HEK293T (cell line): ENCODE results near the gene PDE3A.

ENCODE experiments used
- CTCF ChIA-PET: fragments of 350-600 bp; formaldehyde crosslinking; extraction: SDS; loops from one replicate; lab custom pipeline; 2021; ENCODE audit warnings: antibody characterized with exemption, inconsistent platforms; lab: Yijun Ruan, JAX
- POLR2A ChIA-PET: fragments of 350-600 bp; formaldehyde crosslinking; extraction: SDS; loops from one replicate; lab custom pipeline; 2020; ENCODE audit warnings: antibody characterized with exemption, inconsistent platforms; lab: Yijun Ruan, JAX
- DNase-seq: peaks from one replicate; pipeline ENCODE4 v3.0.0; 2012; ENCODE audit warnings: mixed read lengths; ENCODE audit errors: extremely low spot score
- ARNT ChIP-seq: fragments of 450-650 bp; IDR thresholded peaks from 2 replicates; pipeline ENCODE4 v1.6.1; 2017; ENCODE audit warnings: mild to moderate bottlenecking
- BHLHE40 ChIP-seq: fragments of 450-650 bp; IDR thresholded peaks from 2 replicates; pipeline ENCODE4 v1.6.1; 2016; ENCODE audit warnings: mild to moderate bottlenecking, moderate library complexity, borderline replicate concordance
- CTBP1 ChIP-seq: fragments of 450-650 bp; IDR thresholded peaks from 2 replicates; pipeline ENCODE4 v1.6.1; 2016; ENCODE audit warnings: borderline replicate concordance
- ELF4 ChIP-seq: fragments of 450-650 bp; IDR thresholded peaks from 2 replicates; pipeline ENCODE4 v1.6.1; 2017; ENCODE audit warnings: antibody characterized with exemption
- FOXA1 ChIP-seq: fragments of 450-650 bp; IDR thresholded peaks from 2 replicates; pipeline ENCODE4 v1.6.1; 2016; ENCODE audit warnings: mild to moderate bottlenecking
- FOXK2 ChIP-seq: fragments of 450-650 bp; IDR thresholded peaks from 2 replicates; pipeline ENCODE4 v1.6.1; 2016; ENCODE audit warnings: mild to moderate bottlenecking
- FOXM1 ChIP-seq: fragments of 450-650 bp; IDR thresholded peaks from 2 replicates; pipeline ENCODE4 v1.6.1; 2017; ENCODE audit warnings: mild to moderate bottlenecking, borderline replicate concordance
- HDGF ChIP-seq: fragments of 450-650 bp; IDR thresholded peaks from 2 replicates; pipeline ENCODE4 v1.6.1; 2017; ENCODE audit warnings: antibody characterized with exemption, borderline replicate concordance
- L3MBTL2 ChIP-seq: fragments of 450-650 bp; conservative IDR thresholded peaks from 2 replicates; pipeline ENCODE4 v1.6.1; 2016; ENCODE audit warnings: mild to moderate bottlenecking
- LEF1 ChIP-seq: fragments of 450-650 bp; IDR thresholded peaks from 2 replicates; pipeline ENCODE4 v1.6.1; 2017; ENCODE audit warnings: mild to moderate bottlenecking, borderline replicate concordance
- NFRKB ChIP-seq: fragments of 450-650 bp; IDR thresholded peaks from 2 replicates; pipeline ENCODE4 v1.6.1; 2016; ENCODE audit warnings: mild to moderate bottlenecking, moderate library complexity
- SP1 ChIP-seq: fragments of 450-650 bp; IDR thresholded peaks from 2 replicates; pipeline ENCODE4 v1.6.1; 2017
- SUZ12 ChIP-seq: fragments of 450-650 bp; IDR thresholded peaks from 2 replicates; pipeline ENCODE4 v1.6.1; 2016; ENCODE audit warnings: mild to moderate bottlenecking
- TARDBP ChIP-seq: fragments of 450-650 bp; IDR thresholded peaks from 2 replicates; pipeline ENCODE4 v1.6.1; 2016
- ZNF384 ChIP-seq: fragments of 450-650 bp; IDR thresholded peaks from 2 replicates; pipeline ENCODE4 v1.6.1; 2016
- TF ChIP-seq, protein P1 (sequence below): fragments of 450-650 bp; IDR thresholded peaks from 2 replicates; pipeline ENCODE4 v1.6.1; 2016

The PDE3A gene

GRCh38 chr12:20453756-20454310 lies 85.5 kb downstream of the PDE3A start:
- CTCF ChIA-PET = no interaction called here

GRCh38 chr12:20455001-20455706 lies 86.8 kb downstream of the PDE3A start:
- ChIA-PET CTCF (no interaction called here), POLR2A (no interaction called here)
- TF ChIP-seq SP1 (no peak), FOXK2 (no peak), CTBP1 (no peak), NFRKB (no peak), TARDBP (no peak), FOXM1 (no peak), LEF1 (no peak), ZNF384 (no peak), L3MBTL2 (no peak), ELF4 (no peak), SUZ12 (no peak), FOXA1 (no peak), BHLHE40 (no peak), ARNT (no peak)
- no peak for DNase-seq

More at GRCh38 chr12:20453756-20454310, 85.5 kb downstream of the PDE3A start:
- POLR2A ChIA-PET = no interaction called here
- no peak for DNase-seq
- TF ChIP-seq FOXK2 (no peak), FOXM1 (no peak), HDGF (no peak), L3MBTL2 (no peak), SP1 (no peak), SUZ12 (no peak), BHLHE40 (no peak), CTBP1 (no peak), TARDBP (no peak), NFRKB (no peak), ELF4 (no peak), ZNF384 (no peak), LEF1 (no peak), FOXA1 (no peak), ARNT (no peak)
- TF ChIP-seq, protein P1, sequence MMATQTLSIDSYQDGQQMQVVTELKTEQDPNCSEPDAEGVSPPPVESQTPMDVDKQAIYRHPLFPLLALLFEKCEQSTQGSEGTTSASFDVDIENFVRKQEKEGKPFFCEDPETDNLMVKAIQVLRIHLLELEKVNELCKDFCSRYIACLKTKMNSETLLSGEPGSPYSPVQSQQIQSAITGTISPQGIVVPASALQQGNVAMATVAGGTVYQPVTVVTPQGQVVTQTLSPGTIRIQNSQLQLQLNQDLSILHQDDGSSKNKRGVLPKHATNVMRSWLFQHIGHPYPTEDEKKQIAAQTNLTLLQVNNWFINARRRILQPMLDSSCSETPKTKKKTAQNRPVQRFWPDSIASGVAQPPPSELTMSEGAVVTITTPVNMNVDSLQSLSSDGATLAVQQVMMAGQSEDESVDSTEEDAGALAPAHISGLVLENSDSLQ = no peak

GRCh38 chr12:20457582-20457981 lies 89.2 kb downstream of the PDE3A start:
- ChIA-PET POLR2A (no interaction called here), CTCF (no interaction called here)
- TF ChIP-seq SP1 (no peak), CTBP1 (no peak)

DNA sequence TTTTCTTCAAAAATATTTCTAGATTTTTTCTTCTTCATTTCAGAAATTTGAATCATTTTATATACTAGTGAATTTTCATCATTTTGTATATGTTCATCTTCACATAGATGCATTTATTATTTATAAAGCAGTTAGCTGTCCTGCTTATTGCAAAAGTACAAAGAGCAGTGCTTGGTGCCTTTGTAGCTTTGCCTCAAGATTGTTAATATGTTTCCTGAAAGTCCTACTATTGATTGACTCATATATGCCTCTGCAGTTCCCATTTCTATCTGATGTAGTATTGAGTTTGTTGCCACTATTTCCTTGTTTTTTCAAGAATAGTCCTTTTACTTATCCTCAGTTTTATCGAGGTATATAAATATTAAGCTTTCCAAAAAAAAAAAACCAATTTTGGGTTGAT lies 89.7 kb downstream of the PDE3A start:
- TF ChIP-seq HDGF = no peak
- no peak for TF ChIP-seq ARNT
- TF ChIP-seq LEF1 = no peak
- no peak for TF ChIP-seq ELF4
- TF ChIP-seq TARDBP = no peak
- TF ChIP-seq FOXM1 = no peak
- TF ChIP-seq SP1 = no peak
- TF ChIP-seq, protein P1 = no peak
- no peak for TF ChIP-seq L3MBTL2
- TF ChIP-seq BHLHE40 = no peak
- no peak for TF ChIP-seq CTBP1
- DNase-seq = no peak
- CTCF ChIA-PET = no interaction called here
- POLR2A ChIA-PET = no interaction called here

More at GRCh38 chr12:20457582-20457981, 89.2 kb downstream of the PDE3A start:
- no peak for DNase-seq

DNA sequence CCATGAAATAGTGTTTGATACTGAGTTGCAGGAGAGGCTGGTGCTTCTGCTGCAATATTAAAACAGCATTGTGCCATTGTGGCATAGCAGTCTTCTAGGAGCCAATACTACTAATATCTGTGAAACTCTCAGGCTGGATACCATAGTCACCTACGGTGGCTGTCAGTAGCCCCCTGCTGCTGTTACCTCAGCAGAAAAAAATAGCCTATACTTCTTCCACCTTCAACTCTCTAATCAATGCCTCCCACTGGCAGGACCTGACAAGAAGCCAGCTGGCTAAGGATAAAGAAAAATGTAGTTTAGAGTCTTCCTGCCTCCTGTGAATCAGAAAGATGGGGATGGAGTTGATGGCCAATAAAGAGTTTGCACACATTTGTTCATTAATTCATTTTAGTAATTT lies 91.6 kb downstream of the PDE3A start:
- ChIA-PET POLR2A (no interaction called here), CTCF (no interaction called here)
- TF ChIP-seq FOXK2 (no peak), SUZ12 (no peak), HDGF (no peak), BHLHE40 (no peak), CTBP1 (no peak), LEF1 (no peak), ZNF384 (no peak), FOXA1 (no peak), L3MBTL2 (no peak), FOXM1 (no peak), SP1 (no peak), ELF4 (no peak), NFRKB (no peak), TARDBP (no peak), ARNT (no peak)
- TF ChIP-seq, protein P1 = no peak
- DNase-seq = no peak

GRCh38 chr12:20460956-20461355 lies 92.6 kb downstream of the PDE3A start:
- CTCF ChIA-PET = no interaction called here
- no peak for DNase-seq
- no peak for TF ChIP-seq BHLHE40
- POLR2A ChIA-PET = no interaction called here
